K562 (cell line): ENCODE results near the gene SPRY2. TPM values are rescaled to one million over a fixed set of nuclear protein-coding genes. Genes with fewer than 3 reads are reported as not detected.

Experiments used
- ATAC-seq: fragments of 200-7000 bp; cut with Tn5 transposase; 3 replicates; pipeline ENCODE4 v1.9.1; 2020; ENCODE audit warnings: moderate library complexity
- BruUV-seq: library from RNA; stranded (reverse); fragments of 400-500 nt; replicated peaks from 2 replicates; lab custom pipeline; 2021; lab: Mats Ljungman, UMichigan
- CTCF ChIA-PET: fragments of 300-600 bp; formaldehyde crosslinking; extraction: SDS; loops from one replicate; lab custom pipeline; 2021; ENCODE audit warnings: low intra/inter-chr PET ratio; lab: Yijun Ruan, JAX
- POLR2A ChIA-PET: fragments of 300-600, 350-650 bp; sonication (Branson Sonifier 250); formaldehyde crosslinking; extraction: SDS; loops from one replicate; lab custom pipeline; 2021; ENCODE audit warnings: antibody characterized with exemption, inconsistent platforms; lab: Yijun Ruan, JAX
- DNase-seq, 4 experiments: peaks; one replicate each; pipeline versions ENCODE4 v3.0.0 to v3.0.0-alpha.2; 2011 to 2018; ENCODE audit warnings: low spot score in 3 of 4, mixed read lengths in 3 of 4; ENCODE audit errors: extremely low read depth in 1 of 4
- FAIRE-seq: peaks from 2 replicates; lab custom pipeline; 2011; peaks lifted over from hg19 to GRCh38; lab: Jason Lieb, UNC
- H2AFZ ChIP-seq: 2 replicates; pipeline ENCODE4 v1.6.0; 2011; ENCODE audit warnings: low read depth, low read length, control low read depth, inconsistent platforms
- H3K27ac ChIP-seq: fragments of 200-600 bp; 3 replicates; pipeline ENCODE4 v1.8.0; 2011; ENCODE audit warnings: low read depth, mild to moderate bottlenecking, control low read depth, inconsistent platforms, low read length, moderate library complexity, mixed read lengths; ENCODE audit errors: extremely low read depth
- H3K27me3 ChIP-seq, 2 experiments: fragments of 300-600 bp in 1 of 2; 2 replicates in 1 of 2; 3 replicates in 1 of 2; pipeline versions ENCODE4 v1.6.0 to v1.8.0; 2011; ENCODE audit warnings: inconsistent platforms in 2 of 2, low read length in 2 of 2, mild to moderate bottlenecking in 1 of 2, mixed read lengths in 1 of 2, moderate library complexity in 1 of 2; ENCODE audit not compliant: control insufficient read depth in 2 of 2, insufficient read depth in 2 of 2
- H3K36me3 ChIP-seq: fragments of 300-600 bp; 3 replicates; pipeline ENCODE4 v1.8.0; 2011; ENCODE audit warnings: mild to moderate bottlenecking, low read length, inconsistent platforms; ENCODE audit not compliant: control insufficient read depth, insufficient read depth
- H3K4me1 ChIP-seq, 2 experiments: fragments of 200-600 bp in 1 of 2; replicated peaks in 1 of 2; 2 replicates in 1 of 2; 3 replicates in 1 of 2; pipeline versions ENCODE4 v1.5.1 to v1.8.0; 2011; ENCODE audit warnings: inconsistent platforms in 2 of 2, low read length in 2 of 2, mild to moderate bottlenecking in 1 of 2, mixed read lengths in 1 of 2, moderate library complexity in 1 of 2; ENCODE audit not compliant: control insufficient read depth in 2 of 2, insufficient read depth in 2 of 2
- H3K4me2 ChIP-seq: 2 replicates; pipeline ENCODE4 v1.6.1; 2011; ENCODE audit warnings: low read length, control low read depth, inconsistent platforms, mixed read lengths; ENCODE audit not compliant: insufficient read depth
- H3K4me3 ChIP-seq: fragments of 200-600 bp; sonication (generic), shearing (Covaris generic); 2 replicates; pipeline ENCODE4 v1.5.1; 2016; ENCODE audit warnings: control low read depth, inconsistent platforms
- H3K79me2 ChIP-seq: fragments of 200-600 bp; 3 replicates; pipeline ENCODE4 v1.8.0; 2011; ENCODE audit warnings: low read length, inconsistent platforms; ENCODE audit not compliant: control insufficient read depth, insufficient read depth
- H3K9ac ChIP-seq, 2 experiments: 2 replicates each; pipeline versions ENCODE4 v1.6.0 to v1.6.1; 2011; ENCODE audit warnings: low read depth in 2 of 2, low read length in 2 of 2, control low read depth in 1 of 2, inconsistent platforms in 1 of 2, mild to moderate bottlenecking in 1 of 2, mixed read lengths in 1 of 2; ENCODE audit not compliant: insufficient read depth in 1 of 2
- H3K9me1 ChIP-seq: one replicate; pipeline ENCODE4 v1.6.0; 2011; ENCODE audit warnings: inconsistent platforms, mild to moderate bottlenecking, low read length, moderate library complexity; ENCODE audit not compliant: control insufficient read depth, insufficient read depth
- H3K9me3 ChIP-seq: replicated peaks from 2 replicates; pipeline ENCODE4 v1.5.1; 2011; ENCODE audit warnings: low read depth, low read length, inconsistent platforms; ENCODE audit not compliant: control insufficient read depth, insufficient read depth
- H4K20me1 ChIP-seq: replicated peaks from 2 replicates; pipeline ENCODE4 v1.6.1; 2011; ENCODE audit warnings: low read length, inconsistent platforms, mixed read lengths; ENCODE audit not compliant: control insufficient read depth, insufficient read depth
- REST ChIP-seq, 2 experiments: fragments of 450-650 bp; formaldehyde crosslinking in 1 of 2; IDR thresholded peaks; 2 replicates each; pipeline versions ENCODE4 v1.4.0 to v1.6.1; 2014 to 2020; ENCODE audit warnings: mild to moderate bottlenecking in 2 of 2, borderline replicate concordance in 1 of 2, low read depth in 1 of 2
- SMARCE1 ChIP-seq: fragments of 450-650 bp; IDR thresholded peaks from 2 replicates; pipeline ENCODE4 v1.7.1; 2016; ENCODE audit warnings: mild to moderate bottlenecking
- WGBS: fragments of 100-300 bp; shearing (Covaris generic); methylation state at CpG from one replicate; pipeline ENCODE4 v1.1.6; 2016; ENCODE audit warnings: low coverage, mixed read lengths; ENCODE audit not compliant: insufficient coverage; ENCODE audit errors: missing lambda C conversion rate; 5-methylcytosine and 5-hydroxymethylcytosine counted together
- in situ Hi-C: fragments of 300-500 bp; cut with MboI; formaldehyde crosslinking; loops from 4 replicates; pipeline ENCODE4 v1.15.0; 2018; ENCODE audit warnings: inconsistent platforms, mixed read lengths
- intact Hi-C: fragments of 100-400 bp; cut with micrococcal nuclease; formaldehyde crosslinking; loops from 2 replicates; pipeline ENCODE4 v1.14.2; 2022
- polyA plus RNA-seq, 8 experiments: library from polyadenylated mRNA; depleted of rRNA in 4 of 8; stranded (reverse) in 5 of 8; unstranded in 3 of 8; fragments of >200 nt; fragmentation: Nextera tagmentation in 2 of 8; fragmentation: Illumina TruSeq in 1 of 8; extraction: Ambion mirVana in 2 of 8; extraction: Trizol in 1 of 8; gene quantifications; 2 replicates each; pipeline versions ENCODE4 v1.2.1 to v1.2.3, GENCODE V29; 2011 to 2014; ENCODE audit warnings: inconsistent platforms in 1 of 8, missing spikeins in 1 of 8
- total RNA-seq, 7 experiments: library from RNA; depleted of rRNA in 6 of 7; stranded (reverse); fragments of >200 nt in 6 of 7; fragmentation: Illumina TruSeq in 2 of 7; extraction: Trizol in 2 of 7; gene quantifications; 2 replicates each; pipeline versions ENCODE4 v1.2.1 to v1.2.3, GENCODE V29; 2011 to 2021; ENCODE audit warnings: low replicate concordance in 1 of 7

The SPRY2 gene
- total and polyA plus RNA-seq, 9 of the 15 experiments (the other 6 are each of a cell fraction or from before 2014, with no cell fraction given) = 1.8 to 7.8 (median 3.4) TPM

- ChIA-PET CTCF (no interaction called here), POLR2A (no interaction called here)
- Histone ChIP-seq H3K9me3 (no peaks in the 10 kb centered on the region), H4K20me1 (no peaks in the 10 kb centered on the region), H3K4me3 (no peak overlapping the region), H2AFZ (no peak overlapping the region), H3K36me3 (no peaks in the 10 kb centered on the region), H3K79me2 (no peaks in the 10 kb centered on the region), H3K27me3 (no peaks in the 10 kb centered on the region), H3K9me1 (no peaks in the 10 kb centered on the region), H3K9ac (no peak overlapping the region), H3K4me2 (no peak overlapping the region), H3K27ac (no peak overlapping the region), H3K4me1 (no peaks in the 10 kb centered on the region)
- DNase-seq (no peak), ATAC-seq (no peak), FAIRE-seq (no peak)
- WGBS = 0% methylated on average over 3 of the region's 3 CpGs
- in situ Hi-C loops (no loop called here), intact Hi-C loops (no loop called here)
- no peak for TF ChIP-seq SMARCE1
- TF ChIP-seq REST (IDR thresholded peaks at IDR 0.05; ENCODE audit: borderline replicate concordance) = 0 out of 2 replicates have a peak, but pooled peaks have one; percentile 8
- no peak for TF ChIP-seq REST (CRISPR knock-in tag; IDR thresholded peaks at IDR 0.05; ENCODE audit: low read depth)
- BruUV-seq = no TSS peak
These were observed 38.3 kb upstream of the SPRY2 start for GRCh38 chr13:80379245-80379644.
